ENCODE data around the gene ADPRHL1.

ADPRHL1 gene

GRCh38 chr13:113418722-113419049 is 34.6 kb downstream of the ADPRHL1 start:
- DNase-seq (ENCODE audit: low read depth in 2 of 2): no peak
- TF ChIP-seq CTCF (IDR thresholded peaks at IDR 0.05; ENCODE audit: low read depth, low read length): no peak
- H3K4me3 ChIP-seq (replicated peaks in 1 of 2; ENCODE audit: low read depth in 2 of 2, low read length in 2 of 2): no peak overlapping the region

- DNase-seq (ENCODE audit: low read depth in 2 of 2): no peak
- no peak for TF ChIP-seq CTCF (IDR thresholded peaks at IDR 0.05; ENCODE audit: low read depth, low read length)
- no peak overlapping the region for H3K4me3 ChIP-seq (replicated peaks in 1 of 2; ENCODE audit: low read depth in 2 of 2, low read length in 2 of 2)
Measured at GRCh38 chr13:113417836-113418721, 35.2 kb downstream of the ADPRHL1 start.

- no peak for TF ChIP-seq CTCF (IDR thresholded peaks at IDR 0.05; ENCODE audit: low read depth, low read length)
- DNase-seq (ENCODE audit: low read depth in 2 of 2): no peak
- H3K4me3 ChIP-seq (replicated peaks in 1 of 2; ENCODE audit: low read depth in 2 of 2, low read length in 2 of 2): no peak overlapping the region
Measured at GRCh38 chr13:113417008-113417751, 36.1 kb downstream of the ADPRHL1 start.

GRCh38 chr13:113415825-113416224 is 37.5 kb downstream of the ADPRHL1 start:
- H3K4me3 ChIP-seq (replicated peaks in 1 of 2; ENCODE audit: low read depth in 2 of 2, low read length in 2 of 2): no peak overlapping the region
- no peak for TF ChIP-seq CTCF (IDR thresholded peaks at IDR 0.05; ENCODE audit: low read depth, low read length)
- DNase-seq (ENCODE audit: low read depth in 2 of 2): no peak

GRCh38 chr13:113415032-113415431 is 38.3 kb downstream of the ADPRHL1 start:
- DNase-seq (ENCODE audit: low read depth in 2 of 2): no peak
- no peak overlapping the region for H3K4me3 ChIP-seq (replicated peaks in 1 of 2; ENCODE audit: low read depth in 2 of 2, low read length in 2 of 2)
- no peak for TF ChIP-seq CTCF (IDR thresholded peaks at IDR 0.05; ENCODE audit: low read depth, low read length)

GRCh38 chr13:113414335-113414734 is 39.0 kb downstream of the ADPRHL1 start:
- no peak for DNase-seq (ENCODE audit: low read depth in 2 of 2)
- no peak for TF ChIP-seq CTCF (IDR thresholded peaks at IDR 0.05; ENCODE audit: low read depth, low read length)
- H3K4me3 ChIP-seq (replicated peaks in 1 of 2; ENCODE audit: low read depth in 2 of 2, low read length in 2 of 2): no peak overlapping the region

Measured in cardiac fibroblast (primary cell).